Measurements from ENCODE around the gene SRSF9.

SRSF9 gene

DNA sequence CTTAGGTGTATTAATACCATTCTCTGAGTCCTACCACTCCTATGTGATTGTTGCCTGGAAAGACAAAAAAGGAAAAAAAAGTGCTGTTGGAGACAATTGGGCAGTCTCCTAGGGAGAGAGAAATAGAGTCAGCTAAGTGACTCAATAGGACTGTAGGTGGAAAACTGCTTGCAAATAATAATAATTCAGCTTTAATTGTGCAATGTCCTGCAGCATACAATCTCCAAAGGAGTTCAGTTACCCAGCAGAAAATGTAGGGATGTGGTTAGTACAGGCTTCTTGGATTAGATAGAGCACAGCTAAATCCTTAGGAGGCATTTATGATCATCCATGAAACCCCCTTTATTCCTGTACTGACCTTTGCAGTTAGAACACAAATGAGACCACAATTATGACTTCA lies 3.0 kb upstream of the SRSF9 start:
- no peak overlapping the region for H3K27ac Mint-ChIP-seq
- H3K27me3 Mint-ChIP-seq (ENCODE audit: low read depth), result peaks cover 3% of the 10 kb centered on the region
- no peak for DNase-seq (ENCODE audit: low spot score)
- peaks cover 11% of the 10 kb centered on the region for H3K36me3 Mint-ChIP-seq (ENCODE audit: low read depth)
- H3K4me3 Mint-ChIP-seq, result no peak overlapping the region
- peaks cover 17% of the 10 kb centered on the region for H3K4me1 Mint-ChIP-seq (ENCODE audit: low read depth)
- H3K9me3 Mint-ChIP-seq, result no peaks in the 10 kb centered on the region

DNA sequence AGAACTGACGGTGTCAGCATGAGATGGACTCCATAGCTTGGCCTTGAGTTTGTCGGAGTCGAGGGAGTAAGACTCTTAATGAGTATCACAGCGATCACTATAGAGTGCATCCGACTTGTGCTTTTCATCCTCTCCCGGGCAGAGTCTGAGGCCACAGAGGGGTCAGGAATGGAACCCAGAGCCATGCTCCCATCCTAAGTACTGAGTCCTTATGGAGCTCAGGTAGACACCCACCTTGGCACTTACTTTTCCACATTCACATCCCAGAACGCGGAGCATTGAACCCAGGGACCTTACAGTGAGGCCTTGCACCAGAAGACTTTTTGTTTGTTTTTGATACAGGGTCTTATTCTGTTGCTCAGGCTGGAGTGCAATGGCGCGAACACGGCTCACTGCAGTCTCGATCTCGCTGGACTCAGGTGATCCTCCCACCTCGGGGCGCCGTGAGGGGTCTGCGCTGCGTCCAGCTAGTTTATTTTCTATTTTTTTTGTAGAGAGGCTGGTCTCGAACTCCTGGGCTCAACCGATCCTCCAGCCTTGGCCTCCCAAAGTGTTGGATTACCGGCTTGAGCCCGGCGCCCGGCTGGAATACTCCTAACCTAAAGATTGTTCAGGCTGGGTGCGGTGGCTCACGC lies 719 bp upstream of the SRSF9 start:
- Mint-ChIP-seq H3K27me3 (ENCODE audit: low read depth) (no peaks in the 10 kb centered on the region), H3K36me3 (ENCODE audit: low read depth) (peaks cover 24% of the 10 kb centered on the region), H3K9me3 (no peaks in the 10 kb centered on the region), H3K4me3 (peak overlapping the region; percentile 97), H3K4me1 (ENCODE audit: low read depth) (peaks cover 25% of the 10 kb centered on the region), H3K27ac (peak overlapping the region; percentile 78)
- DNase-seq (ENCODE audit: low spot score), result no peak

- H3K27me3 Mint-ChIP-seq (ENCODE audit: low read depth), result no peaks in the 10 kb centered on the region
- H3K36me3 Mint-ChIP-seq (ENCODE audit: low read depth), result peaks cover 33% of the 10 kb centered on the region
- peak overlapping the region; percentile 97 for H3K4me3 Mint-ChIP-seq
- H3K9me3 Mint-ChIP-seq, result no peaks in the 10 kb centered on the region
- peaks cover 22% of the 10 kb centered on the region for H3K4me1 Mint-ChIP-seq (ENCODE audit: low read depth)
- H3K27ac Mint-ChIP-seq, result peak overlapping the region; percentile 81
- peak; percentile 12 for DNase-seq (ENCODE audit: low spot score)
Measured at GRCh38 chr12:120468821-120469449, 613 bp downstream of the SRSF9 start.

DNA sequence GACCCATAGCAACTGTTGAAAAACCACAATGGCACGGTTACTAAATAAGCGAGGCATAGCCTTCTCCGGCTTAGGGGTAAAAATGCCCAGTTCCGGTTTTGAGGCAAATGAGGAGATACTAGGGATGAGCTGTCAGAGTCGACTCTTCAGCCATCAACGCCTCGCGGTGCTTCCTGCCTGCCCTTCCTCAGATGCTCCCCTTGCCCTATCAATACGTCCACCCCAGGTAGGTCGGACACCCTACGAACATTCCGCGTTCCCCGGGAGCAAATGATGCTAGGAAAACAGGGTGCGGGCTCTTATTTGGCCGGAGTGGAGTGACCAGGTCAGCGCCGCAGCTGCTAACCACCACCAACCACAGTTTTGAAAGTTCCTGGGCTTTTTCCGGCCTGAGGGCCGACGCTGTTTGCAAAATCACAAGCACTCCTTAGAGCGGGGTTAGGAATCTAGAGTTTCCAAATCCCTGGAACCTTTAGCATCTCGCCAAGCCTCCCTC lies 1.2 kb downstream of the SRSF9 start:
- no peaks in the 10 kb centered on the region for H3K27me3 Mint-ChIP-seq (ENCODE audit: low read depth)
- H3K36me3 Mint-ChIP-seq (ENCODE audit: low read depth), result peaks cover 39% of the 10 kb centered on the region
- H3K4me3 Mint-ChIP-seq, result peak overlapping the region; percentile 97
- H3K4me1 Mint-ChIP-seq (ENCODE audit: low read depth), result peaks cover 20% of the 10 kb centered on the region
- H3K27ac Mint-ChIP-seq, result peak overlapping the region; percentile 79
- peak; percentile 30 for DNase-seq (ENCODE audit: low spot score)
- no peaks in the 10 kb centered on the region for H3K9me3 Mint-ChIP-seq

DNA sequence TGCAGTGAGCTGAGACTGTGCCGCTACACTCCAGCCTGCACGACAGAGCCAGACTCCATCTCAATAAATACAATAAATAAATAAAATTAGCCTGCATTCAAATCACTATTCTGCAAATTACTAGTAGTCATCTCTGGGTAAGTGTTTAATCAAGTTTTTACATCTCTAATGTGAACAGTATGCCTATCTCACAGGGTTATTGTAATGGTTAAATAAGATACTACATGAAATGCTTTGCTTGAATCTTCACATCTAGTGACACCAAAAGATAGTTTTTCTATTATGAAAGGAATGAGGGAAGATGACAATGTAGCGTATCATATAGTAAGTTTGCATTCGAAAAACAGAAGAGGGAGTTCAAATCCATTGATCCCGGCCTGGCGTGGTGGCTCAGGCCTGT lies 2.1 kb downstream of the SRSF9 start:
- peaks cover 19% of the 10 kb centered on the region for H3K4me1 Mint-ChIP-seq (ENCODE audit: low read depth)
- H3K27me3 Mint-ChIP-seq (ENCODE audit: low read depth), result no peaks in the 10 kb centered on the region
- peaks cover 45% of the 10 kb centered on the region for H3K36me3 Mint-ChIP-seq (ENCODE audit: low read depth)
- H3K4me3 Mint-ChIP-seq, result peak overlapping the region; percentile 97
- DNase-seq (ENCODE audit: low spot score), result no peak
- H3K27ac Mint-ChIP-seq, result peak overlapping the region; percentile 42
- H3K9me3 Mint-ChIP-seq, result no peaks in the 10 kb centered on the region

DNA sequence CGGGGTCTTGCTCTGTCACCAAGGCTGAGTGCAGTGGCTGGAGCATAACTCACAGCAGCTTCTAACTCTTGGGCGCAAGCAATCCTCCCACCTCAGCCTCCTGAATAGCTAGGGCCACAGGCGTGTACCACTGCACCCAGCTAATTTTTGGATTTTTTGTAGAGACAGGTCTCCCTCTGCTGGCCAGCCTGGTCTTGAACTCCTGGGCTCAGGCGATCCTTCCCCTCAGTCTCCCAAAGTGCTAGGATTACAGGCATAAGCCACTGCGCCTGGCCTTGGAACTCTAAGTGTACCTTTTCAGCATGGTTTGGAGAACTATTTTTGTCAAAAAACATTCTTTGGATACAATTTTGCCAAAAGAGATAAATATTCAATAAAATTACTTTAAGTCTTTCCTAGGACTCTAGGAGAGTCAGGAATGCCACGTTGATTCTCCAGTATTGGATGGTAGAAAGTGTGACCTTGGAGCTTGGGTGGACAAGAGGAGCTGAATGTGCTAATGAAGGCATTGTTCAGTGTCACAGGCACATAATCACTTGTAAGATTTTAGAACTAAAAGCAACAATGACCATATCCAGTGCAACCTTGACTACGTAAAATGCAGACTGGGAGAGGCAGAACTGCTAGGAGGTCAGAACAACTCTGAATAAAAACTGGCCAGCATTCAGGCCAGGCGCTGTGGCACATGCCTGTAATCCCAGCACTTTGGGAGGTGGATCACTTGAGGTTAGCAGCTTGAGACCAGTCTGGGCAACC lies 2.8 kb downstream of the SRSF9 start:
- no peaks in the 10 kb centered on the region for H3K27me3 Mint-ChIP-seq (ENCODE audit: low read depth)
- no peak overlapping the region for H3K4me3 Mint-ChIP-seq
- no peaks in the 10 kb centered on the region for H3K9me3 Mint-ChIP-seq
- peaks cover 17% of the 10 kb centered on the region for H3K4me1 Mint-ChIP-seq (ENCODE audit: low read depth)
- DNase-seq (ENCODE audit: low spot score), result peak; percentile 18
- H3K27ac Mint-ChIP-seq, result no peak overlapping the region
- H3K36me3 Mint-ChIP-seq (ENCODE audit: low read depth), result peaks cover 49% of the 10 kb centered on the region

- no peaks in the 10 kb centered on the region for H3K27me3 Mint-ChIP-seq (ENCODE audit: low read depth)
- no peak for DNase-seq (ENCODE audit: low spot score)
- H3K9me3 Mint-ChIP-seq, result no peaks in the 10 kb centered on the region
- H3K27ac Mint-ChIP-seq, result no peak overlapping the region
- H3K4me1 Mint-ChIP-seq (ENCODE audit: low read depth), result peaks cover 14% of the 10 kb centered on the region
- H3K4me3 Mint-ChIP-seq, result no peak overlapping the region
- peaks cover 53% of the 10 kb centered on the region for H3K36me3 Mint-ChIP-seq (ENCODE audit: low read depth)
Measured at GRCh38 chr12:120465756-120466155, 3.8 kb downstream of the SRSF9 start.

DNA sequence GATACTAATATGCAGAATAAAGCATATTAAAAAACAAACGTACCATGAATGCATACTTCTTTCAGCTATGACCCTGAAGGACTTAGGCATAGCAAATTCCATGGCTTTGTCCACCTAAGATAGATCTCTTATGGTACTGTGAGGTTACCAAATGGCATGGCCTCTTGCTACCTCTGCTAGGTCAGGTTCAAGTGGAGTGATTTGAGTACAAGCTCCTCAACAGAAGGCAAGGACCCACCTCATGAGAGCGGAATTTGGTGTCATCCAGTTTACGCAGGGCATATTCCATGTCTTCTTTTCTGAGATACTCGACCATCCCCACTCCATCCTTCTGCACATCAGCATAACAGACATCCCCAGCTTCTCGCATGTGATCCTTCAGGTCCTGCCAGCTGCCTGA lies 5.8 kb downstream of the SRSF9 start:
- no peaks in the 10 kb centered on the region for H3K9me3 Mint-ChIP-seq
- no peak for DNase-seq (ENCODE audit: low spot score)
- H3K27ac Mint-ChIP-seq, result no peak overlapping the region
- H3K4me1 Mint-ChIP-seq (ENCODE audit: low read depth), result peaks cover 13% of the 10 kb centered on the region
- peaks cover 66% of the 10 kb centered on the region for H3K36me3 Mint-ChIP-seq (ENCODE audit: low read depth)
- no peak overlapping the region for H3K4me3 Mint-ChIP-seq
- no peaks in the 10 kb centered on the region for H3K27me3 Mint-ChIP-seq (ENCODE audit: low read depth)

DNA sequence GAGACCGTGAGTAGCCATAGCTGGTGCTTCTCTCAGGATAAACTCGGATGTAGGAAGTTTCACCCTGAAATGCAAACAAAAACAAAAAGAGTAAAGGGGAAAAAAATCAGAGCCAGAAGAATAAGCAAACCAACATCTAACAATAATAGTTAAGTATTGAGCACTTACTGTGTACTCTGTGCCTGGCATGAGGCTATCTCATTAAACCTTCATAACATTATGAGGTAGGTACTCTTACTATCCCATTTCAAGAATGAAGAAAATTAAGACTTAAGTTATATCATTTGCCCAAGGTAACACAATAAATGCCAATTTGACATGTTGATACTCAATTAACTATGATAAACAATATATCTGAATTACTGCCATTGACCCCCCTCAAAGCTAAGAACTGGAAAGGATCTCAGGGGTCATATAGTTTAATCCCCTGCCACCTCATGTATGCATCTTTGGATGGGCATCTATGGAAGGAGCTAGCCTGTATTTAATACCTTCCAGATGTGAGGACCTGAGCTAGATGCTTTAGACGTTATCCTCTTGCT lies 7.4 kb downstream of the SRSF9 start:
- peaks cover 6% of the 10 kb centered on the region for H3K4me1 Mint-ChIP-seq (ENCODE audit: low read depth)
- H3K27me3 Mint-ChIP-seq (ENCODE audit: low read depth), result no peaks in the 10 kb centered on the region
- no peaks in the 10 kb centered on the region for H3K9me3 Mint-ChIP-seq
- no peak overlapping the region for H3K27ac Mint-ChIP-seq
- H3K36me3 Mint-ChIP-seq (ENCODE audit: low read depth), result peaks cover 63% of the 10 kb centered on the region
- no peak overlapping the region for H3K4me3 Mint-ChIP-seq
- no peak for DNase-seq (ENCODE audit: low spot score)

DNA sequence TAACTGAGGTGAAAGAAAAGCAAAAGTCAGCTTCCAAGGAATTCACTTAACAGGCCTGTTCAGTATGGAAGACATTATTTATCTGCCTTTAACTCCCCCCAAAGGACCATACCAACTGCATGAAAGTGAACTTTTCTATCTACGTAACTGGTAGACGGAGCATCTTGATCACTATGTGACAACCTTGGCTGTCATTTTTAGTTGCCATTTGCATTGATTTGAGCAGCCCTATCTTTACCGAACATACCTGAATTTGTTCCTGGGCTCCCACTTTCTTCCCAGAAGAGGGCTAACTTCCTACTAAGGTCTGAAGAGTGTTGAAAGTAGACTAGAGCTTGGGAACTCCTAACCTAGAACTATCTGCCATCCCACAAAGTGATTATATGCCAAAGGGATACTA lies 9.4 kb downstream of the SRSF9 start:
- no peaks in the 10 kb centered on the region for H3K27me3 Mint-ChIP-seq (ENCODE audit: low read depth)
- H3K36me3 Mint-ChIP-seq (ENCODE audit: low read depth), result peaks cover 62% of the 10 kb centered on the region
- no peak overlapping the region for H3K4me3 Mint-ChIP-seq
- H3K9me3 Mint-ChIP-seq, result no peaks in the 10 kb centered on the region
- H3K27ac Mint-ChIP-seq, result no peak overlapping the region
- H3K4me1 Mint-ChIP-seq (ENCODE audit: low read depth), result no peaks in the 10 kb centered on the region
- DNase-seq (ENCODE audit: low spot score), result no peak

DNA sequence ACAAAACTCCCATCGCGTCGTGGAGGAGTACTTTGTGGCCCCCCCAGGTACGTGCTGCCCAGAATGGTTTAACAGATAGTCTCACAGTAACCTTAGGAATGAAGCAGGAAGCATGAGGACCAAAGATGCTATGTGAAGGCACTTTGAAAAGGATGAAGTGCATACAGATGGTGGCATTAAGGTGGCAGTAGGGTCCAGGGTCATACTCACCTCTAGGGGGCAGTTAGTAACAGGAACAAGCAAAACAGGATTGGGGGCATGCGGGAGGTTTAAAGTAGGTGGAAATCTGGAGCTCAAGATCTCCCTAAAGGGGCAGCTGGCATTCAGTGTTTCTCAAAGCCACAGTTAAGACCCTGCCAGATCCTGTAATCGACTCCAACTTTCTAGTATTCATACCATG lies 12.4 kb downstream of the SRSF9 start:
- Mint-ChIP-seq H3K27ac (no peak overlapping the region), H3K4me3 (no peak overlapping the region), H3K4me1 (ENCODE audit: low read depth) (peaks cover 3% of the 10 kb centered on the region), H3K27me3 (ENCODE audit: low read depth) (no peaks in the 10 kb centered on the region), H3K9me3 (no peaks in the 10 kb centered on the region), H3K36me3 (ENCODE audit: low read depth) (peaks cover 46% of the 10 kb centered on the region)
- DNase-seq (ENCODE audit: low spot score), result no peak

DNA sequence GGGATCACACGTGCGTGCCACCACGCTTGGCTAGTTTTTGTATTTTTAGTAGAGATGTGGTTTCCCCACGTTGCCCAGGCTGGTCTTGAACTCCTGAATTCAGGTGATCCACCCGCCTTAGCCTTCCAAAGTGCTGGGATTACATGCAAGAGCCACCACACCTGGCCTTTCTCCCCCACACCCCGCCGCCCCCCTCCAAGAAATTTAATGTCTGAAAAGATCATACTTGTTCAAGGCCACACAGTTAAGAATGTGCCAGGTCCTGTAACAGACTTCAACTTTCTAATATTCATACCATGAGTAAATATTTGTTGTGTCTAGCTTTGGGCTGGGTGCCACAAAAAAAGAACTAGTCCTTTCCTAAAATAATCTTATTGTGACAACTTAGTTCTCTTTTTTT lies 14.2 kb downstream of the SRSF9 start:
- Mint-ChIP-seq H3K27ac (no peak overlapping the region), H3K9me3 (no peaks in the 10 kb centered on the region), H3K27me3 (ENCODE audit: low read depth) (no peaks in the 10 kb centered on the region), H3K36me3 (ENCODE audit: low read depth) (peaks cover 41% of the 10 kb centered on the region), H3K4me3 (no peak overlapping the region), H3K4me1 (ENCODE audit: low read depth) (peaks cover 3% of the 10 kb centered on the region)
- DNase-seq (ENCODE audit: low spot score), result no peak

DNA sequence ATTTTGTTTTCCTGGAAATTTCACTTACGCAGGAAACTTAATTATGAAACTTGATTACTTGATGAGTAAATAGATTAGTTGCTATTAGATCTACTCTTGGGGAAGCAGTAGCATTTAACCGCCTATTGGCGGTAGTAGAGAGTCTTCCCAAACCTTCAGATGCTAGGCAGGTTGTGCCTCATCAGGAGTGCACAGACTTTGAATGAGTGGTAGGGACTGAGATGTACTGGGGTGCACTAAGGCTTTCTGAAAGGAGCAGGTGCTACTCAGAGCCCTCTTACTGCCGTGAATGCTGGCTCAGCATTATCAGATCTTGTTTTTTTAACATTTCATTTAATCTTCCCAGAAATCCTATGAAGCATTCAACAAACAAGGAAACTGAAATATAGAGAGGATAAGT lies 15.6 kb downstream of the SRSF9 start:
- H3K27me3 Mint-ChIP-seq (ENCODE audit: low read depth), result no peaks in the 10 kb centered on the region
- H3K9me3 Mint-ChIP-seq, result no peaks in the 10 kb centered on the region
- no peak overlapping the region for H3K4me3 Mint-ChIP-seq
- DNase-seq (ENCODE audit: low spot score), result no peak
- H3K27ac Mint-ChIP-seq, result no peak overlapping the region
- H3K4me1 Mint-ChIP-seq (ENCODE audit: low read depth), result peaks cover 5% of the 10 kb centered on the region
- peaks cover 36% of the 10 kb centered on the region for H3K36me3 Mint-ChIP-seq (ENCODE audit: low read depth)
